ENCODE measurements around the gene SLK.
A peak's percentile ranks its signal among the peaks of the same experiment; 100 is the strongest.

Gene SLK

DNA sequence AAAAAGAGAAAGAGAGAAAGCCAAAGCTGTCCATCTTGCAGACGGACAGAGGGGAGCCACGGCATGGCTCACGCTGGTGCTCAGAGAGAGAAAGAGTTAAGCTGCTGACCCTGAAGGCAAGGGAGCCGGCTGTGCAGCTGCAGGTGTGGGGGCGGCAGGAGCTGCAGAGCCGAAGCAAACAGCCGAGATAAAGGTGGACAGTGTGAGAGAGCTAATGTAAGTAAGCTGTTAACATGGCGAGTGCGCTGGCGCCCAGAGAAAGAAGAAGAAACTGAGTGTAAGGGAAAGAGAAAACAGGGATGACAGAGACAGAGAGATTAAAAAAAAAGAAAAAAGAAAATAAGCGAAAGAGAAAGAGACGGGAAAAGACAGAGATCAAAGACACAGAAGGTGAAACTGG lies 100.6 kb downstream of the SLK start:
- H3K27ac ChIP-seq (ENCODE audit: low read depth, low read length): no peak overlapping the region
- H2AK5ac ChIP-seq (ENCODE audit: low read length): no peak overlapping the region
- no peak overlapping the region for H3K4me2 ChIP-seq (ENCODE audit: low read length)
- H2BK15ac ChIP-seq (replicated peaks; ENCODE audit: low read depth): no peak overlapping the region
- no peak overlapping the region for H3K18ac ChIP-seq (ENCODE audit: low read length)
- no peak for DNase-seq
- no peak overlapping the region for H2BK120ac ChIP-seq (ENCODE audit: low read depth, low read length)
- no peak overlapping the region for H3K23ac ChIP-seq (ENCODE audit: low read length)
- H3K27me3 ChIP-seq (ENCODE audit: insufficient read depth, low read length, poor library complexity): no peaks in the 10 kb centered on the region
- no peak overlapping the region for H2BK5ac ChIP-seq (ENCODE audit: low read length)
- no peak overlapping the region for H3K4ac ChIP-seq (ENCODE audit: low read depth, low read length)
- no peaks in the 10 kb centered on the region for H3K79me1 ChIP-seq (ENCODE audit: low read length)
- no CpG with 5 or more reads among the region's 12 CpGs for WGBS (ENCODE audit: extremely low coverage, insufficient coverage, low lambda C conversion rate)
- H3K4me3 ChIP-seq (ENCODE audit: low read length): no peak overlapping the region
- no peak overlapping the region for H3K9ac ChIP-seq (ENCODE audit: low read length)
- H3K36me3 ChIP-seq (ENCODE audit: control insufficient read depth, insufficient read depth, low read length): no peaks in the 10 kb centered on the region
- no peaks in the 10 kb centered on the region for H3K79me2 ChIP-seq (ENCODE audit: control insufficient read depth, insufficient read depth, low read length)
- H4K5ac ChIP-seq (ENCODE audit: low read length): no peak overlapping the region
- H3K4me1 ChIP-seq (ENCODE audit: control insufficient read depth, low read depth, low read length): no peaks in the 10 kb centered on the region
- H4K8ac ChIP-seq (ENCODE audit: low read depth, low read length): no peak overlapping the region
- no peak overlapping the region for H3K56ac ChIP-seq (ENCODE audit: low read length)

DNA sequence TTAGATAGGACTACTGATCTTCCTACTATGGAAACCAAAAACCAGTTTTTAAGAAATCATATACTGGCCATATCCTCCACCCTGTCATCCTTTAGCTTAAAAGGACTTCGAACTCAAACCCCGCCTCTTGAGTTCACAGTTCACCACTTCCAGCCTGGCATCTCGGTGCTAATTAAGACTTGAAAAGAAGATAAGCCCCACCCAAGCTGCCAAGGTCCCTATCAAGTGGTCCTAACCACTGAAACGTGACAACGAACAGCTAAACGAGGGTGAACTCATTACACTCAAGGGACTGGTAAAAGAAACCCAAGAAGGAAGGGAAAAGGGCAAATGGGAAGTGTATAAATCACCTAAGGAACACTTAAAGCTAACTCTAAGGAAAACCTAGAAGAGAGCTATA lies 102.7 kb downstream of the SLK start:
- no peaks in the 10 kb centered on the region for H3K79me2 ChIP-seq (ENCODE audit: control insufficient read depth, insufficient read depth, low read length)
- no CpG with 5 or more reads among the region's 6 CpGs for WGBS (ENCODE audit: extremely low coverage, insufficient coverage, low lambda C conversion rate)
- no peaks in the 10 kb centered on the region for H3K27me3 ChIP-seq (ENCODE audit: insufficient read depth, low read length, poor library complexity)
- H2AK5ac ChIP-seq (ENCODE audit: low read length): no peak overlapping the region
- H2BK15ac ChIP-seq (replicated peaks; ENCODE audit: low read depth): no peak overlapping the region
- no peak overlapping the region for H3K23ac ChIP-seq (ENCODE audit: low read length)
- H3K9ac ChIP-seq (ENCODE audit: low read length): no peak overlapping the region
- H3K27ac ChIP-seq (ENCODE audit: low read depth, low read length): no peak overlapping the region
- no peak overlapping the region for H4K8ac ChIP-seq (ENCODE audit: low read depth, low read length)
- H3K79me1 ChIP-seq (ENCODE audit: low read length): no peaks in the 10 kb centered on the region
- H3K4me2 ChIP-seq (ENCODE audit: low read length): no peak overlapping the region
- H3K36me3 ChIP-seq (ENCODE audit: control insufficient read depth, insufficient read depth, low read length): no peaks in the 10 kb centered on the region
- no peaks in the 10 kb centered on the region for H3K4me1 ChIP-seq (ENCODE audit: control insufficient read depth, low read depth, low read length)
- H4K5ac ChIP-seq (ENCODE audit: low read length): no peak overlapping the region
- DNase-seq: no peak
- no peak overlapping the region for H3K56ac ChIP-seq (ENCODE audit: low read length)
- no peak overlapping the region for H2BK120ac ChIP-seq (ENCODE audit: low read depth, low read length)
- H3K18ac ChIP-seq (ENCODE audit: low read length): no peak overlapping the region
- H2BK5ac ChIP-seq (ENCODE audit: low read length): no peak overlapping the region
- H3K4ac ChIP-seq (ENCODE audit: low read depth, low read length): no peak overlapping the region
- no peak overlapping the region for H3K4me3 ChIP-seq (ENCODE audit: low read length)

DNA sequence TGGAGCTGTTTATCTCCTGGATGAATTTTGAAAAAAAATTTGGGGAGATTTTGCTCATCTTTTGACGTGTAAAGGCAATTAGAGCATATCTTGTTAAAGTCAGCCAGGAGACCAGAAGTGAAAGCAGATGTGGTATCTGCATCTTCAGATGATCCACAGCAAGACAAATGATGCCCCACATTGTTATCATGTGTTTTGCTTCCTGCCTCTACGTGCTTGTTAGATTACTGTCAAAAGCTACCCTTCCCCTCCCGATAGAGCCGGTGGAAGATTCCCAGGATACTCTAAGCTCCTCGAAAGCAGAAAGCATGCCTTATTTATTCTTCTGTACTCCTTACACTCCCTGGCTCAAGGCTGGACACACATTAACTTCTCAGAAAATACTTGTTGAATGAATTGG lies 105.8 kb downstream of the SLK start:
- H3K23ac ChIP-seq (ENCODE audit: low read length): no peak overlapping the region
- WGBS (ENCODE audit: extremely low coverage, insufficient coverage, low lambda C conversion rate): no CpG with 5 or more reads among the region's 5 CpGs
- no peak overlapping the region for H3K4me2 ChIP-seq (ENCODE audit: low read length)
- H3K36me3 ChIP-seq (ENCODE audit: control insufficient read depth, insufficient read depth, low read length): no peaks in the 10 kb centered on the region
- no peak overlapping the region for H2BK5ac ChIP-seq (ENCODE audit: low read length)
- no peak overlapping the region for H4K8ac ChIP-seq (ENCODE audit: low read depth, low read length)
- DNase-seq: no peak
- no peak overlapping the region for H2BK120ac ChIP-seq (ENCODE audit: low read depth, low read length)
- no peaks in the 10 kb centered on the region for H3K27me3 ChIP-seq (ENCODE audit: insufficient read depth, low read length, poor library complexity)
- H3K4ac ChIP-seq (ENCODE audit: low read depth, low read length): no peak overlapping the region
- no peak overlapping the region for H3K27ac ChIP-seq (ENCODE audit: low read depth, low read length)
- peaks cover 2% of the 10 kb centered on the region for H3K4me1 ChIP-seq (ENCODE audit: control insufficient read depth, low read depth, low read length)
- H3K18ac ChIP-seq (ENCODE audit: low read length): no peak overlapping the region
- no peak overlapping the region for H3K4me3 ChIP-seq (ENCODE audit: low read length)
- H3K9ac ChIP-seq (ENCODE audit: low read length): no peak overlapping the region
- no peak overlapping the region for H2AK5ac ChIP-seq (ENCODE audit: low read length)
- no peak overlapping the region for H3K56ac ChIP-seq (ENCODE audit: low read length)
- no peak overlapping the region for H2BK15ac ChIP-seq (replicated peaks; ENCODE audit: low read depth)
- H4K5ac ChIP-seq (ENCODE audit: low read length): no peak overlapping the region
- no peaks in the 10 kb centered on the region for H3K79me2 ChIP-seq (ENCODE audit: control insufficient read depth, insufficient read depth, low read length)
- H3K79me1 ChIP-seq (ENCODE audit: low read length): no peaks in the 10 kb centered on the region

- Histone ChIP-seq H3K23ac (ENCODE audit: low read length) (no peak overlapping the region), H3K27ac (ENCODE audit: low read depth, low read length) (no peak overlapping the region), H2BK120ac (ENCODE audit: low read depth, low read length) (no peak overlapping the region), H3K4ac (ENCODE audit: low read depth, low read length) (no peak overlapping the region), H2BK15ac (replicated peaks; ENCODE audit: low read depth) (no peak overlapping the region), H3K4me1 (ENCODE audit: control insufficient read depth, low read depth, low read length) (peaks cover 2% of the 10 kb centered on the region), H3K79me1 (ENCODE audit: low read length) (no peaks in the 10 kb centered on the region), H3K4me2 (ENCODE audit: low read length) (no peak overlapping the region), H3K36me3 (ENCODE audit: control insufficient read depth, insufficient read depth, low read length) (no peaks in the 10 kb centered on the region), H4K8ac (ENCODE audit: low read depth, low read length) (no peak overlapping the region), H3K27me3 (ENCODE audit: insufficient read depth, low read length, poor library complexity) (no peaks in the 10 kb centered on the region), H3K18ac (ENCODE audit: low read length) (no peak overlapping the region), H3K79me2 (ENCODE audit: control insufficient read depth, insufficient read depth, low read length) (no peaks in the 10 kb centered on the region), H3K56ac (ENCODE audit: low read length) (no peak overlapping the region), H2AK5ac (ENCODE audit: low read length) (no peak overlapping the region), H3K9ac (ENCODE audit: low read length) (no peak overlapping the region), H4K5ac (ENCODE audit: low read length) (no peak overlapping the region), H3K4me3 (ENCODE audit: low read length) (no peak overlapping the region), H2BK5ac (ENCODE audit: low read length) (no peak overlapping the region)
- no peak for DNase-seq
- no CpG with 5 or more reads among the region's 6 CpGs for WGBS (ENCODE audit: extremely low coverage, insufficient coverage, low lambda C conversion rate)
These were observed 107.6 kb downstream of the SLK start for GRCh38 chr10:104074505-104074904.

DNA sequence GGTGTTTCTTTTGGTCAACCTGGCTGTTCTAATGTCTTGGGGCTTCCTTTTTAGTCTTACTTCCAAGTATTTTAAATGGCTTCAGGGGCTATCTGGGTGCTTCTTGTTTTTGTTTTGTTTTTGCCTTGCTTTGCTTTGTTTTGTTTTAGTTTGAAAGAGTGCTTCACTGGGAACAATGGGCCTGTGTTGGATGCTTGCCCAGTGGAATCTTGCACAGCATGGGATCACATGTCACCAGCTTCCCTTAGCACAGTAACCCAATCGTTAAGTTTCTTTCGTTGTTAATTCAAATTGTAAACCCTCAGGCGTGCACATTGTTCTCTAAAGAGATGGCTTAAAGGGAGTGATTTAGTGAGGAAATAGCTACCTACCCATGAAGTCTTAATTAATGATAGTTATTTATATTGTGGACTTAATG lies 109.8 kb downstream of the SLK start:
- Histone ChIP-seq H3K4me2 (ENCODE audit: low read length) (no peak overlapping the region), H2BK15ac (replicated peaks; ENCODE audit: low read depth) (no peak overlapping the region), H2AK5ac (ENCODE audit: low read length) (no peak overlapping the region), H3K79me1 (ENCODE audit: low read length) (no peaks in the 10 kb centered on the region), H3K27me3 (ENCODE audit: insufficient read depth, low read length, poor library complexity) (no peaks in the 10 kb centered on the region), H3K4me3 (ENCODE audit: low read length) (no peak overlapping the region), H2BK5ac (ENCODE audit: low read length) (no peak overlapping the region), H3K79me2 (ENCODE audit: control insufficient read depth, insufficient read depth, low read length) (no peaks in the 10 kb centered on the region), H3K9ac (ENCODE audit: low read length) (no peak overlapping the region), H4K5ac (ENCODE audit: low read length) (no peak overlapping the region), H3K18ac (ENCODE audit: low read length) (no peak overlapping the region), H3K4ac (ENCODE audit: low read depth, low read length) (no peak overlapping the region), H2BK120ac (ENCODE audit: low read depth, low read length) (no peak overlapping the region), H3K36me3 (ENCODE audit: control insufficient read depth, insufficient read depth, low read length) (no peaks in the 10 kb centered on the region), H3K23ac (ENCODE audit: low read length) (no peak overlapping the region), H3K27ac (ENCODE audit: low read depth, low read length) (no peak overlapping the region), H3K56ac (ENCODE audit: low read length) (no peak overlapping the region), H3K4me1 (ENCODE audit: control insufficient read depth, low read depth, low read length) (peaks cover 2% of the 10 kb centered on the region), H4K8ac (ENCODE audit: low read depth, low read length) (no peak overlapping the region)
- WGBS (ENCODE audit: extremely low coverage, insufficient coverage, low lambda C conversion rate): no CpG with 5 or more reads among the region's 3 CpGs
- DNase-seq: peak; percentile 81

DNA sequence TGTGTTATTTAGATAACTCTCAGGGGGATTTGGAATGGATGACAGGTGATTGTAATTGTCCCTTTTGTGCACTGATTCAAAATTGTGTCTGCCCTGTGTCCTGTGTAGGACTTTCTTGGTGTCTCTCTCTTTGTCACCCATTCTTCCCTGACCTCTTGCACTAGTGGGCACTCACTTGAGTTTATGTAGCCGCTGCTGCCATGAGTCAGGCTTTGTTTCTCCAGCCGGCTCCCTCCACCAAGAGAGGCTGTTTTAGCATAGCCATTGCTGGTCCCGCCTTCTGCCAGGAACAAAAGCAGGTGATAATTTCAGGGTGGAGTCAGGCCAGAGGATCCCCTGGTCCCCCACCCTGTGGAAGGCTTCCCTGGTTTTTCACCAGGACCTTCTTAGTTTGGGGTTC lies 110.3 kb downstream of the SLK start:
- peak; percentile 46 for DNase-seq
- Histone ChIP-seq H3K27ac (ENCODE audit: low read depth, low read length) (no peak overlapping the region), H2AK5ac (ENCODE audit: low read length) (no peak overlapping the region), H2BK5ac (ENCODE audit: low read length) (no peak overlapping the region), H3K9ac (ENCODE audit: low read length) (no peak overlapping the region), H3K36me3 (ENCODE audit: control insufficient read depth, insufficient read depth, low read length) (no peaks in the 10 kb centered on the region), H3K18ac (ENCODE audit: low read length) (no peak overlapping the region), H3K79me1 (ENCODE audit: low read length) (no peaks in the 10 kb centered on the region), H3K4me3 (ENCODE audit: low read length) (no peak overlapping the region), H3K79me2 (ENCODE audit: control insufficient read depth, insufficient read depth, low read length) (no peaks in the 10 kb centered on the region), H3K4me1 (ENCODE audit: control insufficient read depth, low read depth, low read length) (peaks cover 2% of the 10 kb centered on the region), H4K5ac (ENCODE audit: low read length) (no peak overlapping the region), H4K8ac (ENCODE audit: low read depth, low read length) (no peak overlapping the region), H3K4me2 (ENCODE audit: low read length) (no peak overlapping the region), H3K23ac (ENCODE audit: low read length) (no peak overlapping the region), H3K27me3 (ENCODE audit: insufficient read depth, low read length, poor library complexity) (no peaks in the 10 kb centered on the region), H3K4ac (ENCODE audit: low read depth, low read length) (no peak overlapping the region), H2BK120ac (ENCODE audit: low read depth, low read length) (no peak overlapping the region), H2BK15ac (replicated peaks; ENCODE audit: low read depth) (no peak overlapping the region), H3K56ac (ENCODE audit: low read length) (no peak overlapping the region)
- no CpG with 5 or more reads among the region's 3 CpGs for WGBS (ENCODE audit: extremely low coverage, insufficient coverage, low lambda C conversion rate)

Measured in mesendoderm (in vitro differentiated cells).